Occipital lobe (tissue), 3 donors: Measurements from ENCODE around the gene LIN7A. TPM values are rescaled to one million over a fixed set of nuclear protein-coding genes. Genes with fewer than 3 reads are reported as not detected.

ENCODE experiments used
- DNase-seq: peaks from one replicate; lab custom pipeline; 2025; lab: John Stamatoyannopoulos, UW
- small RNA-seq: library from RNA; depleted of rRNA; stranded (forward); fragments of <200 nt; gene quantifications from one replicate; pipeline ENCODE3, GENCODE V24; 2014
- total RNA-seq: library from RNA; depleted of rRNA; stranded (reverse); fragments of >200 nt; gene quantifications from one replicate; pipeline ENCODE4 v1.2.3, GENCODE V29; 2014

LIN7A gene
- total RNA-seq, 1 donor from 2014 or later: 37.7 TPM

DNA sequence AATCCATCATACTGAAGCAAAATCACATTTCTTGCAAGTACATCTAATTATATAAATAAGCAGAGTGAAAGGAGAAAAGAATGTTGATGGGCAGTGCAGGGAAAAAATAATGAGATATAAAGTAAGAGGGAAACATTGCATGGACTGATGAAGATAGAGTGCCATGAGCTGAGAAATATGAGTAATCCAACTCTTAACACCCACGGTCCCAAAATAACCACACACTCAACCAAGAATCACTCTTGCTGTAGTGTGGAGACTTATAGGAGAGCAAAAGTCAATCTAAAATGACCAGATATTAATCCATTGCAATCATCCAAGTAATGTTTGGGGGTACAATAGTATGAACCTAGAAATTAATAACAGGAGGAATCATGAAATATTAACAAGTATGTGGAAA lies 180.9 kb downstream of the LIN7A start:
- DNase-seq: no peak

DNA sequence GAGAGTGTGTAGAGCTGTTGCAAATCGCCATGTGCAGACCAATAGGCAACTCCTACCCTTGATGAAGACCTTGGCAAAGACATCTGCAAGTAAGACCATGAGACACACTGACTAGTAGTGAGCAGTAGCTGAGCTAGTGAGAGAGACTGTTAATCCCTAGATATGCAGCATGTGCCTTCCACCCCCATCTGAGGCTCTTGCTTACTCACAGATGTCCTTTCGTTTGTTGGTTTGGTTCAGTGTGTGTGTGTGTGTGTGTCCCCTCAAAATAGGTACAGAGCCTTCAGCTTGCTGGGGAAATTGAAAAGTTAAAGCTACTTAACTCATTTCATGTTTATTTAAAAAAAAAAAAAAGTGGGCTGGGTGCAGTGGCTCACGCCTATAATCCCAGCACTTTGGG lies 183.5 kb downstream of the LIN7A start:
- DNase-seq: no peak

DNA sequence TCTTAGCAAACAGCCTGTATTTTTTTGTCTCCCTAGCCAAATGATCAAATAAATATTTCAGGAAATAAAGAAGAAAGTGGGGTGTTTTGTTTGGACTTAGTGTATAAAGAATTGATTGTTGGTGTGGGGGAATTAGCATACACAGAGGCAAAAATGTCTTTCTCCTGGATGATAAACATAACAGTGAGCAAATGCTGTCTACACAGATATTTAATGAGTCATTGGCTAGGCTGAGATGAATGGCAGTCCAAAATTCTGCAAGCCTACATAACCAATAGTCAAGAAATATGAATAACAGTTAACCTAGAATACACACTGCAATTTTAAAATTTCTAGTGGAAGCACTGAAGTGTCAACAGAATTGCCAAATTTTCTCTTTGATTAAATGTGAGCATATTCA lies 185.3 kb downstream of the LIN7A start:
- DNase-seq: no peak

GRCh38 chr12:80749456-80749855 lies 188.3 kb downstream of the LIN7A start:
- no peak for DNase-seq

- no peak for DNase-seq
Observed at GRCh38 chr12:80747800-80748199, 189.9 kb downstream of the LIN7A start.

DNA sequence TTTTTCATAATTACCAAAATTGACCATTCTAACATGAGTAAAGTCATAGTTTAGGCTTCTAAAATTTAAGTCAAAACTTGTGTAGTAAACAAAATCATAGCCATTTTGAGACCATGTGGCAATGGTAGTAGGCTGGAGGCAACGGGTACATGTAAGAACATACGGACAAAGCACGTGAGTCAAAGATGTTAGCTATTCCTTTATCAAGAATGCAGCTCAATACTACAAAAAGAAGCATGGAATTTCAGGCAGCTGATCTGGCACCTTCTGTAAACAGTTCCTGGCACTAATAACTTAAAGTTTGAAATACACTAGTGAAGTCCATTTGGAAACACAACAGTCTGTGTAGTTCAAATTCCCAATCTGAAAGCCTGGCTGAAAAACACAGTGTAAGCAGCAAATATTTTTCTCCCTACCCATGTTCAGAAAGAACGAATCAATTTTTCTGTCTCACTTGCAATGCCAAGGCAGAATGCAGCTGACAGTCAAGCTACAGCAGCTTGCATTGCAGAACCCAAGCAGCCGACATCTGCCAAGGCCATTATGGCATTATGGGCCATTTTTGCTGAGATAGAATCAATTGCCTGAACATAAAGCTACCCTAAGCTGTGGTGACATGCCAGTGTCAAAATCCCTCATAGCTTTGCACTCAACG lies 191.8 kb downstream of the LIN7A start:
- DNase-seq: no peak

Small RNA genes lying within 50 kb of the gene (small RNA-seq; reads per million reads assigned to genes)
- gene MIR617 (not detected), gene MIR618 (0.38 reads per million, percentile 32 among the genes with 10 or more reads in this experiment)

Other genes starting within 250 kb of the LIN7A start
- 0.47 TPM for gene MYF6, start 230.3 kb downstream of the LIN7A start, total RNA-seq
- gene MYF5, start 221.0 kb downstream of the LIN7A start, total RNA-seq: not detected
- gene ACSS3, start 140.1 kb upstream of the LIN7A start, total RNA-seq: 8.9 TPM